Omental fat pad (tissue), 4 donors: ENCODE results near the gene UTP20. TPM values are rescaled to one million over a fixed set of nuclear protein-coding genes. Genes with fewer than 3 reads are reported as not detected.

Experiments
- ATAC-seq: fragments of 150-250 bp; one replicate; pipeline ENCODE4 v1.9.1; 2016; ENCODE audit warnings: mild to moderate bottlenecking, moderate library complexity; ENCODE audit not compliant: low FRiP score
- DNase-seq: peaks from one replicate; pipeline ENCODE4 v3.0.0-alpha.2; 2019; ENCODE audit warnings: low spot score
- total RNA-seq, 4 donors: library from RNA; depleted of rRNA; stranded (reverse); fragments of >200 nt; gene quantifications; one replicate each; pipeline ENCODE4 v1.1.0, GENCODE V29; 2016
- TF ChIP-seq, protein P1 (sequence below), 3 donors: fragments of 450-650 bp; IDR thresholded peaks; one replicate each; pipeline ENCODE4 v1.5.1; 2016 to 2017; ENCODE audit warnings: antibody characterized with exemption in 3 of 3, mild to moderate bottlenecking in 3 of 3, moderate library complexity in 2 of 3

Gene UTP20
- total RNA-seq, 4 donors from 2014 or later, result 14.0 to 31.5 (median 15.7) TPM

DNA sequence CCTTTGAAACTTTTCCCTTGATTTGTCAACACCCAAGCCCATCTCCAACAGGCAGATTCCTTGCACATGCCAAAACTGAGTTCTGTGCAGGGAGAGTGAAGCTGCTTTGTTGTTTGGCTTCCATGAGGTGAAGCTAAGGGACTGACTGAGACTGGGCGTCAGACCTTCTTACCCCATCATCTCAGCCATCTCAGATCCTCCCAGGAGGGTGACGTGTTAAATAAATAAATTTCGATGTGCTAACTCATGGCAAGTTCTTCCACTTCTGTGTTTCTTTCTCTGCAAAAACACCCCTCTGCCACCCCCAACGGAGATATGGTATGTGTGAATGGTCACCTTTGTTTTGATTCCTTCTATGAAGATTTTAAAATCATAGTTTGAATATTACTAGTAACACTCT lies 17.8 kb downstream of the UTP20 start:
- TF ChIP-seq, protein P1, sequence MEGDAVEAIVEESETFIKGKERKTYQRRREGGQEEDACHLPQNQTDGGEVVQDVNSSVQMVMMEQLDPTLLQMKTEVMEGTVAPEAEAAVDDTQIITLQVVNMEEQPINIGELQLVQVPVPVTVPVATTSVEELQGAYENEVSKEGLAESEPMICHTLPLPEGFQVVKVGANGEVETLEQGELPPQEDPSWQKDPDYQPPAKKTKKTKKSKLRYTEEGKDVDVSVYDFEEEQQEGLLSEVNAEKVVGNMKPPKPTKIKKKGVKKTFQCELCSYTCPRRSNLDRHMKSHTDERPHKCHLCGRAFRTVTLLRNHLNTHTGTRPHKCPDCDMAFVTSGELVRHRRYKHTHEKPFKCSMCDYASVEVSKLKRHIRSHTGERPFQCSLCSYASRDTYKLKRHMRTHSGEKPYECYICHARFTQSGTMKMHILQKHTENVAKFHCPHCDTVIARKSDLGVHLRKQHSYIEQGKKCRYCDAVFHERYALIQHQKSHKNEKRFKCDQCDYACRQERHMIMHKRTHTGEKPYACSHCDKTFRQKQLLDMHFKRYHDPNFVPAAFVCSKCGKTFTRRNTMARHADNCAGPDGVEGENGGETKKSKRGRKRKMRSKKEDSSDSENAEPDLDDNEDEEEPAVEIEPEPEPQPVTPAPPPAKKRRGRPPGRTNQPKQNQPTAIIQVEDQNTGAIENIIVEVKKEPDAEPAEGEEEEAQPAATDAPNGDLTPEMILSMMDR (IDR thresholded peaks at IDR 0.05), result no peak
- no peak for ATAC-seq
- DNase-seq, result no peak

DNA sequence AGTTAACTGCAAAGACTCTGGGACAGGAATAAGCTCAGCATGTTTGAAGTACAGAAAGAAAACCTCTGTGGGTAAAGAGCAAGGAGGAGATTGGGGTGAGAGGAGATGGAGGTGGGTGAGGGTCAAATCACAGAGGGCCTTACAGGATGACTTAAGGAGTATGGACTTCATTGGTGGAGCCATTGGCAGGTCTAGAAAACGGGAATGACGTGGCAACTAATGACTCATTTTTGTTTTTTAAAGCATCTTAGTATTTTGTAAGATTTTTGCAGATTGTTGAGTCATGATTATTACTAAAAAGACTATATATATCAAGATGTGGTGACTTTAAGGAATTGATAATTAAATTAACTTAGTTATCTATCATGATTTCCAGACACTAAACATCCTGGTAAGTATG lies 18.5 kb downstream of the UTP20 start:
- TF ChIP-seq, protein P1 (IDR thresholded peaks at IDR 0.05), result no peak
- DNase-seq (no peak), ATAC-seq (no peak)

DNA sequence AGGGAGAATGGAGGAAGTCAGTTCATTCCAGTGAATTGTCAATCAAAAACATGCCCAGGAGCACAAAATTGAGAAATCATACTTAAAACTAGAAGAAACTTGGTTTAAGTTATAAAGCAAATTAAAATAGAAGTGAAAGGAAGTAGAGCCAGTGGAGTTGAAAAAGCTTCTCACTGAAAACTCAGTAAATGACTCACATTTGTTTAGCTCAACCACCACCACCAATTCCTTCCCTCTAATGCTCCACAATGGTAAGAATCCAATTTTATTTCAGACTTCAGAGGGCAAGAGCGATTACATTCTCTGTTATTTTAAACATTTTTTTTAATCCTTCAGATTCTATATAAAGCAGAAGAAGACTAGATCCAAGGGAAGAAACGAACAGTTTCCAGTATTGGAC lies 19.4 kb downstream of the UTP20 start:
- DNase-seq (no peak), ATAC-seq (no peak)
- TF ChIP-seq, protein P1 (IDR thresholded peaks at IDR 0.05), result no peak

DNA sequence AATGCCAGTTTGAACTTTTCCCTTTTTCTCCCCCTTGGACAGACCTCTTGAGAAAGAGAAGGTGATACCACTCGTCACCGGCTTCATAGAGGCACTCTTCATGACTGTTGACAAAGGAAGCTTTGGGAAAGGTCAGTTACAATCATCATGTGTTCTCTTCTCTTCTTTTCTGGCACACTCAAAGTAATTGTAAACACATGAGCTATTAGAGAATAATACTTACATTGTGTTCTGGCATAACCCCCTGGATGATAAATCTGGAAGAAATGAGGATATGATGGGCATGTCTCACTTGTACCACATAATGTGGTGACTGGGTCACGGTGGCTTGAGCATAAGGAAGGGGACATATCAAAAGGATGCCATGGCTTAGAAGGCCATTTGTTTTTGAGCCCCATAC lies 20.0 kb downstream of the UTP20 start:
- ATAC-seq (no peak), DNase-seq (no peak)
- TF ChIP-seq, protein P1 (IDR thresholded peaks at IDR 0.05), result no peak

DNA sequence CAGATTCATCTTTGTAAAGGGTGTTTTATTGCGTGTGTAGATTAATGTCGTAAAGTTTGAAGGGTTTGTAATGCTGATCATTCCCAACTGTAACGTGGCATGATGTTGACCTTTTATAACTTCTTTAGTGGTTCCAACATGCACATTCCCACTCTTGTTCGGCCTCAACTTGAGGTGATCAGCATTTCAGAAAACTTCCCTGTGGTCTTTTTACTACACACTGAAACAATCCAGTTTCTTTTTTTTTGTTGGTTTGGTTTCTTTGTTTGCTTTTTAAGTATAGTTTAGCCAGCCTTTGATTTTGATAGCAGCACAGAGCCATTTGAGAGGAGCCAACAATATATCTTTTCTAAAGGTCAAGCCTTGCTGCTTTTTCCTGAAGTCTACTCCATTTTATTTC lies 22.8 kb downstream of the UTP20 start:
- DNase-seq (no peak), ATAC-seq (no peak)
- TF ChIP-seq, protein P1 (IDR thresholded peaks at IDR 0.05), result no peak

DNA sequence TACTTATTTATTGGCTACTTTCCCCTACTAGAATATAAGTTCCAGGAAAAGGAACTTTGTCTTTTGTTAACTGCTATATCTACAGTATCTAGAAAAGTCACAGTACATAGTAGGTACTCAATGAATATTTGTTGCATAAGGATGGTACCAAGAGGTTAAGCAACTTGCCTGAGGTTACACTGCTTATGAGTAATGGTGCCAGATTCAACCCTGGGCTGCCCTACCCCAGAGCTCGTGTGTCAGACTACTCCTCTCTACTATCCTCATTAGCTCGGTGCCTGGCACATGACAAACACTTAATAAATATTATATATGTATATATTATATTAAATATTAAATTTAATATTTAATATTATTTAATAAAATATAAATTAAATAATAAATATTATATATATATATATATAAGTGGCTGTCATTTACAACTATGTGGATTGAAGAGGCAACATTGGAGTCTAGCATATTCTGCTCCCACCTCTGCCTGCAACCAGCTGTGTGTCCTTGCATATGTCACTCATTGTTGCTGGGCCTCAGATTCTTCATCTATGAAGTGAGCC lies 25.4 kb downstream of the UTP20 start:
- ATAC-seq, result no peak
- DNase-seq, result no peak
- TF ChIP-seq, protein P1 (IDR thresholded peaks at IDR 0.05), result no peak

DNA sequence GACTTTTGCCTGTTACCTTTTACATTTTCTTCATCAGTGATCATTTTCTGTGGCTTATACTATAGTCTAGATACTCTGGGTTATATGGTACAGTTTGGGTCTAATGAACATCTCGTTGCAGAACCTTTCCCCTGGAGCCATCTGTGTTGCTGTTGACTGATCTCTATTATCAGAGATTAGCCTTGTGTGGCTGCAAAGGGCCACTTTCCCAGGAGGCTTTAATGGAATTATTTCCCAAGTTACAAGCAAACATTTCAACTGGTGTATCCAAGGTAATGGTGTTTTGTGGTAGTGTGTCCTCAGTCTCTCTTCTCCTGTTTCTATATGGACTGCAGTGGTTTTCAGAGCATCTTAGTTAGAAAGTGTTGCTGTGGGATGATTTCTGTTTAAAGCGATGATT lies 25.9 kb downstream of the UTP20 start:
- DNase-seq (no peak), ATAC-seq (no peak)
- TF ChIP-seq, protein P1 (IDR thresholded peaks at IDR 0.05), result no peak
